Osteoblast (primary cell): ENCODE results near the gene ALOX5AP. TPM values are rescaled to one million over a fixed set of nuclear protein-coding genes. Genes with fewer than 3 reads are reported as not detected.

Experiments
- DNase-seq: peaks from one replicate; pipeline ENCODE4 v3.0.0; 2011; ENCODE audit warnings: low spot score, mixed read lengths; ENCODE audit not compliant: insufficient read length; ENCODE audit errors: missing footprints
- H2AFZ ChIP-seq: 2 replicates; pipeline ENCODE4 v1.6.0; 2011; ENCODE audit warnings: mild to moderate bottlenecking, low read length
- H3K27ac ChIP-seq: 2 replicates; pipeline ENCODE4 v1.5.1; 2011; ENCODE audit warnings: mild to moderate bottlenecking, low read depth, low read length, moderate library complexity
- H3K27me3 ChIP-seq: 2 replicates; pipeline ENCODE4 v1.6.0; 2012; ENCODE audit warnings: mild to moderate bottlenecking, control low read depth, inconsistent platforms, low read length, moderate library complexity; ENCODE audit not compliant: insufficient read depth
- H3K36me3 ChIP-seq: 2 replicates; pipeline ENCODE4 v1.5.1; 2011; ENCODE audit warnings: mild to moderate bottlenecking, low read length, control low read depth, moderate library complexity; ENCODE audit not compliant: insufficient read depth
- H3K4me1 ChIP-seq: 2 replicates; pipeline ENCODE4 v1.5.1; 2011; ENCODE audit warnings: mild to moderate bottlenecking, low read length, control low read depth, moderate library complexity; ENCODE audit not compliant: insufficient read depth
- H3K4me2 ChIP-seq: 2 replicates; pipeline ENCODE4 v1.6.0; 2011; ENCODE audit warnings: mild to moderate bottlenecking, low read length; ENCODE audit not compliant: insufficient read depth
- H3K4me3 ChIP-seq: fragments of 200-600 bp; sonication (generic); 3 replicates; pipeline ENCODE4 v1.5.1; 2012; ENCODE audit warnings: mild to moderate bottlenecking, low read length, inconsistent platforms; ENCODE audit not compliant: insufficient read depth
- H3K79me2 ChIP-seq: 2 replicates; pipeline ENCODE4 v1.6.0; 2012; ENCODE audit warnings: mild to moderate bottlenecking, low read length, control low read depth, inconsistent platforms; ENCODE audit not compliant: insufficient read depth
- H3K9me3 ChIP-seq: 2 replicates; pipeline ENCODE4 v1.5.1; 2011; ENCODE audit warnings: low read depth, low read length, control low read depth
- H4K20me1 ChIP-seq: 2 replicates; pipeline ENCODE4 v1.6.0; 2012; ENCODE audit warnings: mild to moderate bottlenecking, low read length, control low read depth; ENCODE audit not compliant: insufficient read depth
- CTCF ChIP-seq: IDR thresholded peaks from 2 replicates; pipeline ENCODE4 v1.5.1; 2011; ENCODE audit warnings: mild to moderate bottlenecking, low read depth, low read length, moderate library complexity; ENCODE audit errors: extremely low read depth
- total RNA-seq: library from RNA; depleted of rRNA; stranded (reverse); fragments of >200 nt; gene quantifications from 2 replicates; pipeline ENCODE4 v1.2.3, GENCODE V29; 2012

ALOX5AP gene
- total RNA-seq, 1 donor: not detected

GRCh38 chr13:30810261-30810701 lies 74.9 kb downstream of the ALOX5AP start:
- Histone ChIP-seq H3K4me1 (peaks cover 15% of the 10 kb centered on the region), H3K4me2 (no peak overlapping the region), H2AFZ (peak overlapping the region; percentile 33), H3K79me2 (no peaks in the 10 kb centered on the region), H3K27ac (no peak overlapping the region), H3K9me3 (no peaks in the 10 kb centered on the region), H3K27me3 (no peaks in the 10 kb centered on the region), H4K20me1 (no peaks in the 10 kb centered on the region), H3K36me3 (no peaks in the 10 kb centered on the region), H3K4me3 (no peak overlapping the region)
- DNase-seq: no peak
- TF ChIP-seq CTCF: no peak

GRCh38 chr13:30810801-30811200 lies 75.5 kb downstream of the ALOX5AP start:
- Histone ChIP-seq H2AFZ (peak overlapping the region; percentile 33), H3K27me3 (no peaks in the 10 kb centered on the region), H3K79me2 (no peaks in the 10 kb centered on the region), H3K9me3 (no peaks in the 10 kb centered on the region), H3K4me3 (no peak overlapping the region), H3K36me3 (no peaks in the 10 kb centered on the region), H3K4me1 (peaks cover 12% of the 10 kb centered on the region), H3K27ac (no peak overlapping the region), H4K20me1 (no peaks in the 10 kb centered on the region), H3K4me2 (no peak overlapping the region)
- TF ChIP-seq CTCF: no peak
- no peak for DNase-seq

Other genes with a start within 250 kb of the ALOX5AP start
- 11.6 and 14.7 TPM in 2 replicates for gene USPL1, start 117.6 kb upstream of the ALOX5AP start, total RNA-seq
- 46.7 and 96.1 TPM in 2 replicates for gene MEDAG, start 170.7 kb downstream of the ALOX5AP start, total RNA-seq
- not detected in 2 replicates for gene TEX26, start 197.1 kb downstream of the ALOX5AP start, total RNA-seq